GM19239 (cell line): ENCODE data around the gene RAB34.

Source experiments
- DNase-seq: peaks from one replicate; pipeline ENCODE4 v3.0.0; 2011; ENCODE audit warnings: low spot score; ENCODE audit not compliant: insufficient read length
- FAIRE-seq: peaks from 2 replicates; lab custom pipeline; 2011; peaks lifted over from hg19 to GRCh38; lab: Jason Lieb, UNC

RAB34 gene

DNA sequence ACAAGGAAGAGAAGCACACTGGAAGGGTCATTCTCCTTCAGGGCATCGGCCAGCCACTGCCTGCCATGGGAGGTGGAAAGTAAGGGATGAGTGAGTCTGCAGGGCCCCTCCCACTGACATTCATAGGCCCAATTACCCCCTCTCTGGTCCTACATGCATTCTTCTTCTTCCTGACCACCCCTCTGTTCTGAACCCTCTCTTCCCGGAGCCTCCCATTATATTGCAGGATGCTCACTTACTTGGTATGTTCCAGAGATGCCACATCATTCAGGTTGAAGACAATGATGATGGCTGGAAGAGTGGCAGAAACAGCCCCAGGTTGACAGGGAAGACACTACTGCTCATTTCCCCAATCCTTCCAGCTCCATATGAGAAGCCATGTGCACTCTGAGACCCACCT, 2.5 kb downstream of the RAB34 start:
- no peak for FAIRE-seq
- DNase-seq: no peak

GRCh38 chr17:28714281-28714680, 3.4 kb downstream of the RAB34 start:
- no peak for DNase-seq
- FAIRE-seq: no peak

- FAIRE-seq: no peak
- no peak for DNase-seq
Measured at GRCh38 chr17:28712705-28713415, 4.8 kb downstream of the RAB34 start.

- peak; percentile 55 for FAIRE-seq
- DNase-seq: peak; percentile 62
Measured at GRCh38 chr17:28712032-28712704, 5.5 kb downstream of the RAB34 start.

GRCh38 chr17:28711723-28712031, 6.0 kb downstream of the RAB34 start, which contains the start of gene PROCA1:
TSS of gene PROCA1 (minus strand) at chr17:28711888. CDS start at chr17:28711660, 228 bp downstream.
- DNase-seq (no peak), FAIRE-seq (no peak)

GRCh38 chr17:28710861-28711722, 6.6 kb downstream of the RAB34 start:
- FAIRE-seq (peak; percentile 83), DNase-seq (peak; percentile 95)

- DNase-seq (no peak), FAIRE-seq (no peak)
Measured at GRCh38 chr17:28707339-28707720, 10.3 kb downstream of the RAB34 start.

- DNase-seq: no peak
Measured at GRCh38 chr17:28706471-28707338, 11.0 kb downstream of the RAB34 start.

DNA sequence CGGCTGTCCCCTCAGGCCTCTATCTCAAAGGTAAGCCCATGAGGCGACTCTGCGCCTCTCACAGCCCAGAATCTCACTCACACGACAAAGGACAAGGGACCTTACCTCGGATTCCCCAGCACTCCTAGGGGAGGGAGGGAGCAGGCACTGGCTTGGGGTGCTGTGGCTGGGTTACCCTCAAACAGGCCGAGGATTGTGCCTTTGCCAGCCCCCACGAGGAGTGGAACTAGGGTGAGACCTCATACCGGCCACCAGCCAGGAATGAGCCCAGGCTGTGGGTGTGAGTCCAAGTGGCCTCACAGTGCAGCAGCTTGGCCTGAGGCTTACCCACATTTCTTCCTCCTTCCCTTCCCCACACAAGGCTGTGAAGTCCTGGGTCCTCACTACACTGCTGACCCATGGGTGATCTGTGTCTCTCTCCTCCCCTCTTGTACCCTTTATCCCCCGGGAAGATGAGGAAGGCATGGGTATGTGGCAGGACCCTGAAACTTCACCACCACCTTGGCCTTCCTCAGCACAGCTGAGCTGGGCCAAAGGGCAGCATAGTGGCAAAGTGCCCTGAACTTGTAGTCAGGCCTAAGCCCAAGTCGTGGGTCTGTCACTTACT, 11.8 kb downstream of the RAB34 start:
- no peak for DNase-seq
- no peak for FAIRE-seq

More at GRCh38 chr17:28706471-28707338, 11.0 kb downstream of the RAB34 start:
- FAIRE-seq: no peak

DNA sequence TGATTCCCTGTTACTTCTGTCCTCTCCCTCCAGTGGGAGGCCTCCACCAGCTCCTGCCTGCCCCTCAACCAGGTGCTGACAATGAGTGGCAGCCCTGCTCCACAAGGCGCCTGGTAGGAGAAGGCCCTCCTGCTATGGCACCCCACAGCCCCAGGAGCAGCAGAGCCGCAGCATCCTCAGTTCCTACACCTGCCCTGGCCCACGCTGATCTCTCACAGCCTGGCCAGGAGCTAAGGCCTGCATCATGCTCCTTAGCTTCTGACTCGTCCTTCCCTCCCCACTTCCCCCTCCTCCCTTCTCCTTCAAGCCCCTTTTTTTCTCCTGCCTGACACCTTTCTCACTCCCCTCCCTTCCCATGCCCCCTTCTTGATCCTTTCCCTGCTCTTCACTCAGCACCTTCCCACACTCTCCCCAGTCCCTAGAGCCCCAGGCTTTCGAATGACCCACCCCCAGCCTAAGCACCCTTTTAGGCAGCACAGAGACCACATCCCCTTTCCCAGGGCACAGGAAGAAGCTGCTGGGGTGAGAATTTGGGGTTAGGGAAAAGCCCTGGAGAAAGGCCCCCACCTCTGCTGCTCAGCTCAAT, 12.5 kb downstream of the RAB34 start:
- DNase-seq (no peak), FAIRE-seq (no peak)

DNA sequence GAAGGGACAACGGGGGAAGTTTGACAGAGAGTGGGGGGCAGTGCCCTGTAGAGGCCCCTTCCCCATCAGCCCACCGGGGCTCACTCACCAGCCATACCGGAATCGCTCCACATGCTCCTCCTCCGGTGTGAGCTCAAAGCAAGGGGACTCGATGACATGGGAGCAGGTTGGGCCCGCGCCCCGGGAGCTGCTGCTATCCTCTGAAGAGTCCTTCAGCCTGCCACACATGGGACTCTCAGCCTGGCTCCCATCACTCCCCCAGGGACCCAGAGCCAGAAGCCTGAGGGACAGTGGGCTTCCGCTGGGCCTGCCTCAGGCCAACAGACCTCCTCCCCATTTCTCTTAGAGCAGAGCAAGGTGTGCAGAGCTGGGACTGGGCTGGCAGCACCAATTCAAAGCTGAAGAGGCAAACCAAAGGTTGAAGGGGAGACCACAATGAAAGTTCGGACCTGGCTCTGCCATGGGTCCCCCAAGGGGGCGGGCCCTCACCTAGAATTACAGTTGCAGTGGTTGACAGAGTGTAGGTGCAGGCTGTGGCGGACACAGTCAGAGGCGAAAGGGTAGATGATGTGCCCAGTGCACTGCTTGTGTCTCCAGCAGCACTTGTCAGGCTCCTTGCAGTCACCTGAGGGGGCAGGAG, 13.3 kb downstream of the RAB34 start:
- DNase-seq (no peak), FAIRE-seq (no peak)

GRCh38 chr17:28703552-28704218, 14.0 kb downstream of the RAB34 start:
- FAIRE-seq: no peak
- no peak for DNase-seq

GRCh38 chr17:28702752-28703150, 14.9 kb downstream of the RAB34 start:
- no peak for FAIRE-seq
- no peak for DNase-seq

DNA sequence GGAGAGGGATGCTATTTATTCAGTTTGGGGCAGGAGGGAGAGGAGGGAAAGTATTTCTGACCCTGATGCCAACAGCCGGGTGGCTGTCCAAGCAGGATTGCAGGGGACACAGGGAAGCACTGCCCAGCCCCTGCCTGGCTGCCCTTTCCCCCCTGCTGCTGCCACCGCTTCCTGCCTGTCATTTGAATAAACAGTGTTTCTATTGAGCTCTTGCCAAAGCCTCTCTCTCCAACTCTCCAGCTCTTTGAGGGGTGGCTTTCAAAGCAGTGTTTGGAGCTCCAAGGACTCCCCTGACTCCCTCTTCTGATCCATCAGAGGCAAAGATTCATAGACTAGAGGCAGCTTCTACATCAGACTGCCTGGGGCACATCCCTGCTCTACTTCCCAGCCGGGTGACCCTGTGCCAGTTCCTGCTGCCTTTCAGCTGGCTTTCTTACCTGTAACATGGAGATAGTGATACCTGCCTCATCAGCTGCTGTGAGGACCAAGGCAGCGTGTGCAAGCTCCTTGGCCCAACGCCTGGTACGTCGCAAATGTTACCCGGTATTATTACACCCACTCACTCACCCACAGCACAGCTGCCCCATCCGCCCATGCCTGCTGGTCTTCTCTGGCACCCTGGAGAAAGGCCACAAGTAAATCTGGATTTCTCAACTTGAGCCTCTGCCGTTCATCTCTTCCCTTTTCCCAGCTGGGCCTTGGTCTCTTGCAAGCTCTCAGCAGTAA, 15.5 kb downstream of the RAB34 start:
- FAIRE-seq: no peak
- no peak for DNase-seq

GRCh38 chr17:28700830-28701492, 16.7 kb downstream of the RAB34 start:
- DNase-seq (no peak), FAIRE-seq (no peak)

GRCh38 chr17:28700278-28700677, 17.4 kb downstream of the RAB34 start:
- no peak for FAIRE-seq
- no peak for DNase-seq

GRCh38 chr17:28698253-28698941, 19.3 kb downstream of the RAB34 start:
- FAIRE-seq: no peak
- DNase-seq: no peak
